NCI-H510A (cell line): ENCODE results near the gene TRIM31.

Experiments used
- DNase-seq: peaks from one replicate; lab custom pipeline; 2025; lab: John Stamatoyannopoulos, UW

TRIM31 gene

GRCh38 chr6:30113003-30113759, at the start of gene TRIM31:
TSS of gene TRIM31 (minus strand) at chr6:30113090. CDS start at chr6:30112805, 285 bp downstream.
- DNase-seq = no peak

DNA sequence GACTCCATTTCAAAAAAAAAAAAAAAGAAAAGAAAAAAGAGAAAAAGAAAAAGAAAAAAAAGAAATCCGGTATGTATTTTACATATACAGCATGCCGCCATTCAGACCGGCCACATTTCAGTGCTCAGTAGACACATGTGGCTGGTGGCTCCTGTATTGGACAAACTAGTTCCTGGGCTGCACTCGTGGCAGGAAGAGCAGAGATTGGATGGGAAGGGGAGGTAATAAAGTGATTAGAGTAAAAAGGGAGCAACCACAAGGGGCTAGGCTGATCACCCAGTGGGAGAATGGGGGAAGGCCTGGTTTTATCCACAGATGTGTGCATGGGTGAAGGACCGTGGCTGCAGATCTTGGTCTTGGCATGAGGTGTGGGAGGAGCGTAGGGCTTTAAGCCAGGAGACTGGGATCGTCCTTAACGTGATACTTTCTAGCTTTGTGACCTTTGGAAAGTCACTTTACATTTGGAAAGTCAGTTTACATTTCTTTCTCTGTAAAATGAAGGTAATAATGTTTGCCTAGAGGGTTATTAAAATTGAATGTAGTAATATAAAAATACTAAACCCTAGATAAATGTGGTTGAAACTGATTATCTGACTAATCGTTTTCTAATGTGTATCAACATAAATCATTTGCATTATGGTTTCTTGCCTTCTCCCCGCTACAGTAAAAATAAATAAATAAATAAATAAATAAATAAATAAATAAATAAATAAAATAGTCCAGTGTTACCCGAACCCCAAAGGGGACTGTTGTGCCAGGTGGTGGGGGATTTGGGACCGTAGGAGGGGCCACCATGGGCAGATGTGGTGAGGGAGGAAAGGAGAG, 49.6 kb upstream of the TRIM31 start:
- no peak for DNase-seq

GRCh38 chr6:30160785-30161531, 48.1 kb upstream of the TRIM31 start, which contains the start of gene TRIM10:
TSS of gene TRIM10 (minus strand) at chr6:30161211. CDS start at chr6:30160858, 353 bp downstream.
- DNase-seq = no peak

DNA sequence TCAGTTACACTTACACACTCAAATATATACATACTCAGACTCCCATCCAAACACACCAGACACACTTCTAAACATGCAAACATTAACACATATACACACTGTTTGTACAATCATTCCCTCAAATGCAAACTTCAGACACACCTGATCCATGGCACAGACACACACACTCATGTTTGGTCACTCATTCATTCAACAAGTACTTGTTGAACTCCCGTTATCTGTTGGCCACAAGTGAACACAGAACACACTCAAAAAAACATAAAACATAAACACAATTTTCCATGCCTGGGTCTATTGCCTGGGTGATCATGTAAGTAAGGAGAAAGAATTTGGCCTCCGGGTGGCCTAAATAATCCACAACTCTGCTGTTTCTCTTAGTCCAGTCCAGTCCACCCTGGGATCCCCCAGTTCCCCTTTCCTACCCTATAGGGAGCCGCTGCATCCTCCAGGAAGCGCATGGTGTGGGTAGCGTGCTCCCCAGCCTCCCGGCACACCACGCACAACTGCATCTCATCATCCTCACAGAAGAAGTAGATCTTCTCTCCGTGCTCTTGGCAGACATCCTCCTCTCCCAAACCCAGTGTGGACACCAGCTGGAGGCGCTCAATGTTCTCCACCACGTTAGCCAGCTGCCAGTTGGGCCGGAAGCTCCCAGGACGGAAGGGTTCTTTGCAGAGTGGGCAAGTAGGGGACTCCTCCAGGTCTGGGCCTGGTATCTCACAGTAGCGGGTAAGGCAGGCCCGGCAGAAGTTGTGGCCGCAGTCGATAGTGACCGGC, 47.3 kb upstream of the TRIM31 start:
- no peak for DNase-seq

DNA sequence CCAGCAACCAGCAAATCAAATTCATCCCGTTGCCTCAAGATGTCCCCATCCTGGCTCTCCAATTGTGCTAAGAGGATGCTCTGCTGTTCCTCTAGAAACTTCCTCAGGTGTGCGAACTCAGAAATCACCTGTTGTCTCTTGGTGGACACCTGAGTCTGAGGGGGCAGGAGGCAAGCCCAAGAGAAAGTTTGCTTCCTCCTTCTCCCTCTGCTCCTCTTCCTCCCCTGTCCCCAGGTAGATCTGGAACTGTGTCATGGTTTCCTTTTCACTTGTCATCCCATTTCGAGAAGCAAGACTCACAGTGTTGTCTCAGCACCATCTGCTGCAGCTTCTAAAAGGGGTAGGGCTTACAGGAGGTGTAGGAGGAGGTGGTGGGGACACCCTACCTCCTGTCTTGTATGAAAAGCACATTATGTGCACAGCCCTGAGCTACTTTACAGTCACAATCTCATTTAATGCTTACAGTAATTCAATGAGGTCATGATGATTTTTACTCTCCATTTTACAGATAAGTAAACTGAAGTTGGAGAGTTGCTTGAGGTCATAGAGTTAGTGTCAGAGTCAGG, 45.7 kb upstream of the TRIM31 start:
- no peak for DNase-seq

DNA sequence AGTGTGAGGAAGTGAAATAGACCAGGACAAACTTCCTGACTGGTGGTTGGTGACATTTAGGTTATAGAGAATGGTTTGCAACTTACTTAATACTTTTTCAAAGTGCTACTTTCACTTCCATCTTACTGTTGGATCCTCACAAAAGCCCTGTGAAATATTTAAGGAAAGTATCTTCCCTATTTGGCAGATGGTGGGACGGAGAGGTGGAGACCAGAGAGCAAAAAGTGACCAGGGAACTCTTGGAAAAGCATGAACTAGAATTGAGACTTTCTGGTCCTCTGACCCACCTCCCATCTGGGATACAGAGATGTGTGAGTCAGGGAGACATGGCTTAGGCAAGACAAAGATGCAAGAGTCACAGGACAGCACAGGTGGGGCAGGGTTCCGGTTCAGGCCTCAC, 45.1 kb upstream of the TRIM31 start:
- no peak for DNase-seq

GRCh38 chr6:30157581-30157980, 44.7 kb upstream of the TRIM31 start:
- DNase-seq = no peak

GRCh38 chr6:30156774-30157173, 43.9 kb upstream of the TRIM31 start:
- no peak for DNase-seq

GRCh38 chr6:30156262-30156599, 43.3 kb upstream of the TRIM31 start:
- DNase-seq = no peak

DNA sequence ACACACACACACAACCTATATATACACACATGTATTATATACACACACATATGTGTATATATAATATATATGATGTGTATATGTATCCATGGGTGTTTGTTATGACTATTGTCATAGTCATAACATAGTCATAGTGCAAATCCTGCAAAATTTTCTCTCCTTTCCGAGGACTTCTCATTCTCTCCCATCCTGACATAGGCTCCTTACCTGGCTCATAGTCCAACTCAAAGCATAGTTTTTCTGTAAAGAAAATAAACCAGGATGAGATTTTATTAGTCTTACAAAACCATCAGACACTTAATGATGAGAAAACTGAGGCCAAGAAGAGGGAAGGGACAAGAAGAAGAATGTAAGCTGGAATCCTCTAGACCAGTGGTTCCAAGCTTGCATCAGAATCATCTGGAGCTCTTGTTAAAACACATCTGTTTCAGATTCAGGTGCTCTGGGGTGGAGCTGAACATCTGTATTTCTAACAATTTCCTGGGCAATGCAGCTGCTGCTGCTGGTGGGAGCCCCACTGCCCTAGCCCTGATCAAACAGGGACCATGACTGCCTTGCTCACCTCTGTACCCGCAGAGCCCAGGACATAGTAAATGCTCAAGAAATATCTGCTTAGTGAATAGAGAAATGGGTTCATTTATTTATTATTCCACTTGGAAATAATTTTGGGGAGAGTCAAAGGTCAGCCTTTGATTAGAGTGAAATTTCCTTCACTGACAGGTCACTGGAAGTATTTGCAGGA, 42.8 kb upstream of the TRIM31 start:
- DNase-seq = no peak

DNA sequence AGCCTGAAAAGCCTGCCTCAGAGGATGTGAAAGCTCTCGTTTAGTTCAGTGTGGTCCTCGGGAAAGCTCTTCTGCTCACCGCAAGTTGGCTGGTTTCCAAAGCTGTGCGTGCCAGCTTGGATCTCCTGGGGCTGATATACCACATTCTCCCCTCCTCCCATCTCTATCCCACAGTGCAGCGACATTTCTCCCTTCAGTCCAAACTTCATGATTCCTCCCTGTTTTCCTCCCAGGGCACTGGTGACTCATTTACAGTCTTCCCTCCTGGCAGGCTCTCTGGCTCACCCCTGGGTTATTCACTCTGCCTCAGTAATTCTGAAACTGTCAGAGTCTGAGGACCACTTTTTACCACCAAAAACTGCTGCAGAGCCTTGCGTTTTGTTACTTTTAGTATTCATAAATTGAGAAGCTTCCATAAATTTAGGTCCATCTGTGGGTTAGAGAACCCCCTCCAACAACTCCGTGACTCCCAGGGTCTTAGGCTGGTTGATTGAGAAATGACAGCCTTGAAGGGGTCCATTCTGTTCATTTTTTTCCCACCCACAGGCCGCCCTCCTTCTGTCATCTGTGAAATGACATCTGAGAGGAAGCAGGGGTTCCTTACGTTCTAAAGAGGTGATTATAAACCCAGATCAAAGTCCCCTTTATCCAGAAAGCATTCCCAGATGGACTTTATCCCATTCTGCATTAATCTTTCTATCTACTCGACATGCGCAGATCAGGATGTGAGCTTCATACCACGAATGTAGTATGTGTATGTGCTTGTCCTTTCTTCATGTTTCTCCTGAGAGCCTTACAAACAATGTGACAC, 42.0 kb upstream of the TRIM31 start:
- no peak for DNase-seq

DNA sequence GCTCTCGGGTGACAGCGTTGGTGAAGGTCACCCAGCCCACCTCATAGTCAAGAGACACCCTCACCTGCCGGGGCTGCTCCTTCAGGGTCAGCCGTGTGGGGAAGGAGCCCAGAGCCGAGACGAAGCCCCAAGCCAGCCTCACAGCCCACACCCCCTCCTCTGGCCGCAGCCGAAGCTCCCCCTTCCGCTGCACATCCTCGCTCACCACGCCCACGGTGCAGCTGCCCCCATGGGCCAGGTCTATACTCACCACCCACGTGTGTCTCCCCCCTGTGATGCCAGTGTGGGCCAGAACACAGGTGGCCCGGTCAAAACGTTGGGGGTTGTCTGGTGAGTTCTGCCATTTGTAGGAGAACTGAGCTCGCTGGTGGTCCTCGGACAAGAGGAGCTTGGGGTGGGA, 41.2 kb upstream of the TRIM31 start:
- no peak for DNase-seq

DNA sequence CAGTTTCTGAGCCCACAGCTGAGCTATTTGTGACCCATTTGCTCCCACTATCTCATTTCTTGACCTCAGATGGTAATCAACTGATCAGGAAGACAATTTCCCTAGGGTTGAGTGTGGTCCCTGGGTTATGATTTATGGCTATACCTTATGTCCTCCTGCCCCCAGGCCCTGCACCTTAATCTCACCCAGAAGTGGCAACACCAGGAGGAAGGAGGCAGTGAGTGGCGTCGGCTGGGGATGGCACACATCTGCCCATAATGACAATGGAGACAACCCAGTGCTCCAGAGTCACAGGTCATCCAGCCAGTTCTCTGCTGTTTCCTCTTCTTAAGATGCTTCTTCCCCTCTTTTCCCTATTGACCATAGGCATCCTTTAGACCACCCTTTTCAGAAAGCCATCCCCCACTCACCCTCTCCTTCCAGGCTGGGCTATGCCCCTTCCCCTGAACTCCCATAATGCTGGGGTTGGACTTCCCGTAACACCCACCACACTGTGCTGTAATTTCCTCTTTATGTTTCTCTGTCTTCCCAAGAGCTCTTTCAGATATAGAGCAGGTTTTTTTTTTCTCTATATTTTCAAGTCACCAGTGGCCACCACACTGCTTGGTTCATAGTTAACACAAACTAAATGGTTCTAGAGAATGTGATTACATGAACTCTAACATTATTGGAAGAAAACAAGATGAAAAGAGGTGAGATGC, 40.2 kb upstream of the TRIM31 start:
- DNase-seq = no peak

DNA sequence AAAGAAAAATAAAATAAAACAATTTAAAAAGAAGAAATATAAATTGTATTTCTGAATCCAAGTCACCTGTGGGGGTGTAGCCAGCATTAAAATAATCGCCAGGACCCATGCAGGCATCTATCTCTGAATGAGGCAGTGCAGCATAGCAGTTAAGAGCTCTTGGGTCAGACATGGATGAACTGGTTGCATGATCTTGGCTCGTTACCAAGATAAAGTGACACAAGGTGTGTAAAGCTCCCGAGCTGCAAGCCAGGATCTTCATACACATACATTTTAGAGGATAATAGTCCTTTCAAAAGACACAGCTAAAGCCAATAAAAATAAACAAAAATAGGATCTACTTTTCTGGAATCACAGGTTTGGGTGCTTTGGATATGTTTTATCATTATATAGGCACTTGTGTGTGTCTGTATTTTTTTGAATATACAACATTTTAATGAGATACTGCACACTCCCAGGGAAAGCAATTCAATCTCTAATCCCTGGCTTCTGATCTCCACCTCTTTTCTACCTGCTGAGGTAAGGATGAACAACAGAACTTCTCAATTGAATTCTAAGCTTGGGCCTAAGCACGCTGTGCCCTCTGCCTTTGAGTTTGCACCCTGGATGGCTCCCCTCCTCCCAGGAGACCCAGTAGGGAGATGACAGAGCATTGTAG, 39.3 kb upstream of the TRIM31 start:
- DNase-seq = no peak

DNA sequence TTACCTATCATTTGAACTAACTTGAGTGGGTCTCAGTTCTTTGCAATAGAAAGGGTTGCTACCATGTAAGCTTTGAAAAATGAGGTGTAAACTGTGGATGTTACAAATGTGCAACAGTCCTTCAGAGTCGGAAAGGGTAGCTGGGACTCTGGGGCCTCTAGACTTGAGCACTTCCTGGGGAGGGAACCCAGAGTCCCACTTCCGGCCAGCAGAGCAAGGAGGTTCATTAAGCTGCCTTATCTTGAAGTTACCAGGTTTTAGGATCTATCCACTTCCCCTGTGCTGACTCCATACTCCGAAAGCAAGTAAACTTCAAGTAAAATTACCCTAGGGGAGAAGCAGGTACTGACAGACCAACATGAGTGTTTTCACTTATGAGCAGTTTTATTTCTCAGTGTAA, 38.7 kb upstream of the TRIM31 start:
- no peak for DNase-seq

DNA sequence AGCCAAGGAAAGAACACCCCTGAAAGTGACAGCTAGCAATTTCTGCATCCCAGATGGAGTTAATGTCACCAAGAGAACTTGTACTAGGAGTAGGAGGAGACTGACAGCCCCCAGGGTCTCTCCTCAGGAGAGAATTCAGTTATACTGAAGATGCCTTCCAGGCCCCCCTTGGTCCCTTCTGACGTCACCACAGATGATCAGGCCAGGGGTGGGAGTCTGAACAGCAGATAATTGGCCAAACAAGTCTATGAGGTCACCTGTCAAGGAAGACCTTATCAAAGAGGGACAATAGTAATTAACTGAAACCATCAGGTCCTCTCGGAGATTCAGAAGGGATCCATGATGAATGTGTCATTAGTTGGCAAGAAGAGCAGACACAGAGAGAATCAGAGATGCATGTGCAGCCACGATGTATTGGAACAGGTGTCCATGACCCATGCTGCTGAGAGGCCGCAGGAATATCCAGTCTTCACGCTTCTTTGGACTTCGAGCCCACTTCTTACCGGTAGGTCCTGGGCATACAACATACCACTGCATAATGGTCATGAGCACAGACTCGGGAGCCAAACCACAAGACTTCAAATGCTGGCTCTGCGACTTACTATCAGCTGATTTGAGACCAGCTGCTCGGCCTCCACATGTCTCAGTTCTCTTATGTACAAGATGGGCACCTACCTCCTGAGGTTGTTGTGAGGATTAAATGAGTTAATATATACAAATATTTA, 37.9 kb upstream of the TRIM31 start:
- no peak for DNase-seq

DNA sequence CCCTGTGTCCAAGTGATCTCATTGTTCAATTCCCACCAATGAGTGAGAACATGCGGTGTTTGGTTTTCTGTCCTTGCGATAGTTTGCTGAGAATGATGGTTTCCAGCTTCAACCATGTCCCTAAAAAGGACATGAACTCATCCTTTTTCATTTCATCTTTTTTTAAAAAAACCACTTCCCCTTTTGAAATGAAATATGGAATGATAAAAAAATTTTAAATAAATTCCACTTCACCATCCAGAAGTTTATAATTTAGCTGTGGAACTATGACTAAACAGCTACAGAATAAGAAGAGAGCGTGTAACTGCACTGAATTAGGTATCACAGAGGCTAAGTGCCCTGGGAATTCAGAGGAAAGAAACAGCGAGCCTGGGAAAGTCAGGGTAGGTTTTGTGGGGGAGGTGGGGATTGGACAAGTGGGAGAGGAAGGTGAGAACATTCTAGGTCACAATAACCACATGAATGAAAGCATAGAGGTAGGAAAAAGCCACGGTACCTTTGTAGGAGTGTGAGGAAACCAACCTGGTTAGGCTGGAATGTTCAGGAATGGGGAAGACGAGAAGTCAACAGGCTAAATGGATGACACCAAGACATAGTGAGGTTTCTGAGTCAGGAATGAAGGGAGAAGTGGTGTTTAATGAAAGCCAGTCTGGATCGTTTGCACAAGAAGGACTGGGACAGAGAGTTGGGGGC, 37.1 kb upstream of the TRIM31 start:
- DNase-seq = no peak

DNA sequence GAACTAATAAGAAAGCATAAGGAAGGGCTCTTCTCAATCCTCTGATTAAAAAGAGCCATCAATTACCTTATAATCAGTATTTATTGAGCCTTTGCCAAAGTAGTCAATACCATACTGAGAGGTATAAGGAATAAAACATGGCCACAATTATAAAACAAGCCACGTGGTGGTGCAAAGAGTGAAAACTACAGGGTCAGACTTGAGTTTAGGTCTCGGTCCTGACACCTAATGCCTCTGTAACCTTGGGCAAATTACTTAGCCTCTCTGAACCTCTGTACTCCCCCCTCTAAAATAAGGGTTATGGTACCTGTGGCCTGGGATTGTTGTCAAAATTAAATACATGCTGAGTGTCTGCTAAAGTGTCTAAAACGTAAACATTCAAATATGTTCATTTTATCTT, 36.3 kb upstream of the TRIM31 start:
- DNase-seq = no peak
